ENCODE measurements around the gene PKD1.

The PKD1 gene

DNA sequence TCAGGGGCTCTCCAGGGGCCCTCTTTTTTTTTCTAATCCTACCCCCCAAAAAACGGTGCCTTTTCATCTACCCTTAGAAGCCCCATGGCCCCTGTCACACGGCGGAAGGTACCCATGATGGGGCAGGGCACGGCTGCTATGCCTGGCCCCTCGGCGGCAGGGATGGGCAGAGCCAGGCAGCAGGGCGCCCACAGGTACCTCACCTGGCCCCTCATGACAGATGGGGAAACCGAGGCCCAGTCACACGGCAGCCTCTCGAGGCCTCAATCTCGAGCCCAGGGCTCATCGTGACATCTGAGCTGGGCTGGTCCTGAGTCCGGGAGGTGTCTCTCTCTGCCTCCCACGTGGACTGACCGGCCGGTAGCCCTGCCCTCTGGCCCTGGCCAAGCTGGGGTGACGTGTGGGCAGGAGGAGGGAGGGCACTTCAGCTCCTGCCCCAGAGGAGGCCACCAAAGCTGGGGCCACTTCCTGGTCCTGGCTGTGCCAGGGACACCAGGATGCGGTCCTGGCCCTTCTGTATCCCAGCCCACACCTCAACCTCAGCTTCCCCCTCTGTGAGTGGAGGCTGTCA is 31.5 kb upstream of the PKD1 start:
- no peak for DNase-seq

GRCh38 chr16:2166263-2167067 is 30.8 kb upstream of the PKD1 start:
- no peak for DNase-seq

GRCh38 chr16:2165861-2166260 is 30.2 kb upstream of the PKD1 start:
- DNase-seq, result no peak

- no peak for DNase-seq
Observed at GRCh38 chr16:2163211-2163881, 27.6 kb upstream of the PKD1 start.

GRCh38 chr16:2162676-2163118 is 27.0 kb upstream of the PKD1 start:
- no peak for DNase-seq

- DNase-seq, result no peak
Observed at GRCh38 chr16:2161911-2162310, 26.2 kb upstream of the PKD1 start.

DNA sequence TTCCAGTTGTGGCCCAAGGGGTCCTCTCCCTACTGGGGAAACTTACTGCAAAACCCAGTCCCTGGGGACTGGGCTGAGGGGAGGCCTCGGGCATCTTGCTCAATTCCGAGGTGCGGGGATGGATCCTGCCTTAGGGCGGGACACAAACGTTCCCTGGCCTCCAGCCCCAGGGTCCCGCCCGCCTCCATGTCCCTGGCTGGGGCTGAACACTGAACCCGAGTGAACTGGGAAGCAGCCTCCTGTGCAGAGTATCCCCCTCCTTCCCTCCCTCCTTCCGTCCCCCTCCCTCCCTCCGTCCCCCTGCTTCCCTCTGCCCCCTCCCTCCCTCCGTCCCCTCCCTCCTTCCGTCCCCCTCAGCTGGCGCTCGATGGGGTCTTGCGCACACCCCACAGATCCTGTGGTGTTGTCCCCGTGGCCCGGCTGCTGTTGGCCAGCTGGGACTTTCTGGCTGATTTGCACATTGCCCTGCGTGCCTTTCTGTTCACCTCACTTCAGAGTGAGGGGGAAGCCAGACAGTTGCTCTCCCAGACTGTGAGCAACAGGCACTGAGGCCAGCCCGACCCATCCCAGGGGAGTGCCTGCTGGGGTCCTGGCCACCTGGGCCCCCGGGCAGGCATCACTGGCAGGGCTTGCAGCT is 25.3 kb upstream of the PKD1 start:
- no peak for DNase-seq

- DNase-seq, result no peak
Observed at GRCh38 chr16:2159175-2159838, 23.6 kb upstream of the PKD1 start.

GRCh38 chr16:2158262-2158638 is 22.6 kb upstream of the PKD1 start:
- DNase-seq, result no peak

DNA sequence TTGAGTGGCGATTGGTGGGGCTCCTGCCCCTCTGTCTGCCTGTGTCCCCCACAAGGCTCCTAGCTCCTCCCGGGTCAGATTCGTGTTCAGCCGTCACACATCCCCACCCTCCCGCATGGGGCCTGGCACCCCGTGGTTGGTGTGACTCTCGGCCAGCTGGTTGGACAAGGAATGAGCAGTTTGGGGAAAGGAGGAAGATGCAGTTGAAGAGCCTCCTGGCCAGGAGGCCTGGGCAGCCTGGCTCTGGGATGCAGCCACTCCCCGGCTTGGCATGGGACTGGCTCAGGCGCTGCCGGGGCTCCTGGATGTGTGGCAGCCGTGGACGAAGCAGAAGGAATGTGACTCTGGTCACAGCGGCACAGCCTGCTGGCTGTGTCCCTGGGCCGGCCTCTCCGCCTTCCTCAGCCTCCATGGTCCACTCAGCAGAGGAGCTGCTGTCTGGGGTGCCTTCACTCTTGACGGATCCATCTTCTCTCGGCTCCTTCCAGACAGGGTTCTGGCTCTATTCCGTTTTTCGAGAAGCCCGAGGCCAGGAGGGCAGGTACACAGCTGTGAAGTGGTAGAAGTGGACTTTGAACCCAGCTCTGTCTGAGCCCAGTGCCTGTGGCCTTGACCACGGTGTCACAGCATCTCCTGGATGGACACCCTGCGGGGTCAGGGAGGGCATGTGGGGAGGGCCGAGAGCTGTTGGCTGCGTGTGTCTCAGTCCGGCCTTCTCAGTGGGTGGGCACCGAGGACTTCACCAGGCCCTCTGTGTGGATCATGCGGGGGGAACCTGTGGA is 22.0 kb upstream of the PKD1 start:
- no peak for DNase-seq

DNA sequence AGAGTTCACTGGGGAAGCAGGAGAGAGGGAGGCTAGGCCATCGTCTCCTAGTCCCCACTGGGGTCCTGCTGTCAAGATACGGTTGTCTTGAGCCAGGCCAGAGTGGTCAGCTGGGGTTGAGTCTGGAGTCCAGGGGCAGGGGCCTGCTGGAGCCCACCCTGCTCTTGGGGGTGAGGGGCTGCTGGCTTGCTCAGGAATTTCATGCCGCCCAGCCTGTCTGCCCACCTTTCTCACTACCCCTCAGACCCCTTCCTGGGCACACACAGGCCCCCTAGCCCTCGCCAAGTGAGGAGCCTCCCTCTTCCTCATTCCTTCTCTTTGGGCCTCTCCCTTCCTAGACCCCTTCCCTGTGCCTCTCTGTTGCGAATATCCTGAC is 21.1 kb upstream of the PKD1 start:
- no peak for DNase-seq

DNA sequence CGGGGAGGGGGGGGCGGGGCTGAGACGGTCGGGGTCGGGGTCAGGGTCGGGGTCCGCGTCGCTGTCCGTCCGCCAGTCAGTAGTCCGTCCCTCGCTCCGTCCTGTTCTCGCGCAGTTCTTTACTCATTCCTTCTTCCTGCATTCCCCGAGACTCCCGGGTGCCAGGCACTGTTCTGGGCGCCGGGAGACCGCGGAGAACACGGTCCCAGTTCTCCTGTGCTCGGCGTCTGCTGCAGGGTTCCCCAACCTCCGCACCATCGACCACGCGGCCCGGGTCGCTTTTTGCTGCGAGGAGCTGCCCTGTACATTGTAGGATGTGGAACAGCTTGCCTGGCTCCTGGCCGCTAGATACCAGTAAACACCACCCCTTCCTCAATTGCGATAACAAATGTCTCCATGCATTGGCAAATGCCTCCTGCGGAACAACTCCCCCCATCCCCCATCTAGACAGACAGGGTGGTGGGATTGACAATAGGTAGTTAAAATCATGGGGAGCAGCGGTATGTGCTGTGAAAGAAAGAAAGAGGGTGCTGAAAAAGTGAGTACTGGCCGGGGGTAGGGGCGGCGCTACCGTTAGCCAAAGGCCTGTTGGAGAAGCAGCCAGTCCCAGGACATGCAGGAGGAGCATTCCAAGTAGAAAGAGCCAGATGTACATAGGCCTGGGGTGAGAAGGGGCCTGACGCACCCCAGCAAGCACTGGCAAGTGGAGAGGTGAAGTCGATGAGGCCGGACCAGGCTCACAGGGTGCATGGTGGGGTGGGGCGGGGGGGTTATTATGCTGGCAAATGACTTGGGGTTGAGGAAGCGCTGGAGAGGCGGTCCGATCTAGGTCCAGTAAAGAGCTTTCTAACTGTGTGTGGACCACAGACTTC is 20.5 kb upstream of the PKD1 start:
- DNase-seq, result no peak

DNA sequence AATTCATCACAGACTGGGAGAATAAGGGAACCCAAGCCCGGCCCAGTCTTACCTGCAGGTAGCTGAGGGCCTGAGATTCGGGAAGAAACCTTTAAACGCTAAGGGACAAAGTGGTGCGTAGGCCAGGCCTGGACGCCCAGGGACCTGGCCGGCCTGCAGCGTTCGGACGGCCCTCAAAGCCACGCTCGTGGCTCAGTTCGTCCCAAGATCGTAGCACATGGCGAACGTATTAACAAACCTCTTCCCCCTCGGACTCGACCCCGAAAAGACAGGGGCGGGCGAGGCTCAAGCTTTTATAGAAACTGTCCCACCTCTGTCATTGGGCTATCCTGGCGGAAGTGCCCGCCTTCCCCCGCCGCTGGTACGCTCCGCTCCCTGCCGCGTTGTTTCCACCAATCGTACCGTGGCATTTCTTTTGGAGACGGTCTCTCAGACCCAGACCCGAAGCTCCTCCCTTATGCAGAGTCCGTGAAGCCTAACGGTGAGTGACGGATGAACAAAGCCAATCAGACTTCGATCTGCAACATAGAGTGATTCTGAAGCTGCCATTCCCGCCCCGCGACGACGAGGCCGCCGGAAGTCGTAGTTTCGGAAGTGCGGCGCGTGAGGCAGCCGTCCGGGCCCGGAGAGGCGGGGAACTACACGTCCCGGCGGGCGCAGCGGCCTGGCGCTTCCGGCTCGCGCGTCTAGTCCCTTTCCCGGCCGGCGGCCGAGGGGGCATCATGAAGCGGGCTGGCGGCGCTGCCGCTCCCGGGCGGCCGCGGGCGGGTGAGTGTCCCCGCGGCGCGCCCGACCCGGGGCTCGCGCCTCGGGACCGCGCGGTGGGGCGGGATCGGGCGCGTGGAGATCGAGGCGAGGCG is 19.6 kb upstream of the PKD1 start, which contains the start of gene TRAF7:
Gene TRAF7 (plus strand): TSS at position 692 of the 860 bp plus-strand sequence. CDS start 8,139 bp downstream, outside the sequence.
- DNase-seq, result peak; percentile 94

DNA sequence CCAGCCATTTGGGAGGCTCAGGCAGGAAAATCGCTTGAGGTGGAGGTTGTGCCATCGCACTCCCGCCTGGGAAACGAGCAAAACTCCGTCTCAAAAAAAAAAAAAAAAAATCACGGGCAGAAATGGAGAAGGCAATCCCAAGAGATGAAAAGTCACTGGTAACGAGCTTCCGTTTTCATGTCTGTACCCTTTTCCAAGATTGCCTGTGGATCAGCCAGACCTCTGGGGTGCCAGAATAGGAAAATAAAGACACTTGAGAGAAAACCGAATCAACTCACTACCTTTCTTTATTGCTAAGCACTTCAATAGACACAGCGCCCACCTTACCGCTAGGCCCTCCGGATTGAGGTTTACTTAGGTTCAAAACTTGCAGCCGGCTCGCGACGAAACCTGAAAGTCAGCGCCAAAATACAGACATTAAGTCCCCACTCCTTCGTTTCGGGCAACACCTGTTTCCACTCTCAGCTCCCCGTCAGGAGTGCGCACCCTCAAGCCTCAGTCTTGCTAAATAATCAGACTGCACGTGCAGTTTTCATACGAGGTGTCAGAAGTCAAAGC is 18.9 kb upstream of the PKD1 start:
- DNase-seq, result peak; percentile 34

GRCh38 chr16:2152695-2153506 is 17.2 kb upstream of the PKD1 start:
- DNase-seq, result no peak

DNA sequence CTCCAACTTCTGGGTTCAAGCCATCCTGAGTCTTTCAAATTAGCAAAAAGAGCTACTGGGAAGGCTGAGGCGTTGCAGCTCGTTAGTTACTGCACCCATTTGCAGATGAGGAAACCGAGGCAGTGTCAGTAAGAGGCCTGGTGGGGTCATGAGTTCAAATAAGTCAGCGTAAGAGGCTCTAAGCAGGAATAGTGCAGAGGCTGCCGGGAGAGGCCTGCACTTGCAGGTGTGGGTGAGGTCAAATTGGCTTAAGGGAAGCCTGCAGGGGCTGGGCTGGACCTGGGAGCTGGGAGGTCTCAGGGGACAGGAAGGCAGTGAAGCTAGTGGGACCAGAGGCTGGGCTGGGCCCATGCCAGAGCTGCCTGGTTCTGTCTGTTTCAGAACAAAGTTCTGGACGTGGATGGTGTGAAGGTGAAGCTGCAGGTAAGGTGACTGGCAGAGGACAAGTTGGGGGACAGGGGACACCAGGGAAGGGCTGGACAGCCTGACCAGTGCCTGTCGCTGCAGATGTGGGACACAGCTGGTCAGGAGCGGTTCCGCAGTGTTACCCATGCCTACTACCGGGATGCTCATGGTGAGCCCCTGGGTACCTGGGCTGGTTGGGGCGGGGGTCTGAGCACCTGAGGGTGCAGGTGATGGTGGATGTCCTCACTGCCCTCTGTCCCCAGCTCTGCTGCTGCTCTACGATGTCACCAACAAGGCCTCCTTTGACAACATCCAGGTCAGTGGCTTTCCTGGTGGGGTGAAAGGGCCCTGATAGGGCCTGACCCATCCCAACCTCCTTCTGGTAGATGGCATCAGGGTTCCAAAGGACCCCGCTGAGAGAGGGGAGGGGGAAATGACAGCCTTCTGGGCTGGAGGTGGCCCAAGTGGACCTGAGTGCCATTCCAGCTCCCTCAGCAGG is 15.7 kb upstream of the PKD1 start:
- DNase-seq, result no peak

DNA sequence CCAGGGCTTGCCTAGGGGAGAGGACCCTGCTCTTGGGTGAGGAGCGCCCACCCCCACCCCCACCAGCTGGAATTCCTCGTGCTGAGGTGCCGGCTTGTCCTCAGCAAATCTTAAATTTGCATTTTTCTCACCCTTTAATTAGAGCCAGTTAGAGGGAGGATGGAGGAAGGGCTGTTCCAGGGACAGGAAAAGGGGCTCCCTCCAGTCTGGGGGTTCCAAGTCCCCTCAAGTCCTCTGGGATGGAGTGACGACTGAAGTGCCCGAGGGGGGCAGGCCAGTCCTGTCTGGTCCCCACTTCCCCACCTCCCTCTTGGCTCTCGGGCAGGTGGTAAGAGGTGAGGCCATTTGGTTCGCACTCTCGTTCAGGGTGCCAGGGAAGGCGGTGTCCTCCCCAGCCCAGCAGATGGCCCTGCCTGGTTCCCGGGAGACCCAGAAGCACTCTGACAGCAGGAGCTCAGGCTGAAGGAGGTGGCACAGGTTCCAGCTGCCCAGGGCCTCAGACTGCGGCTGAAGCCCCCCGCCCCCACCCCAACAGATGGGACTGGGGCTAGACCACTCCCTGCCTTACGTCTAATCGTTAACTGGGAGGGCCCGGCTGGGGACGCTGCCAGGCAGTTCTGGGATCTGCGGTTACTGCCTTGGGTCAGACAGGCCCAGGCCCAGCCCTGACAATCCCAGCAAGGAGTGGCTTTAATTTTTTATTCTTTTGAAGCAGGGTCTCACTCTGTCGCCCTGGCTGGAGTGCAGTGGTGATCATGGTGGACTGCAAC is 14.9 kb upstream of the PKD1 start:
- DNase-seq, result no peak

Measured in activated CD4-positive, alpha-beta T cell treated with anti-CD3 and anti-CD28 coated beads, Interleukin-2, amount 50 U/mL, for 1 hour (primary cell).